Measurements from ENCODE around the gene TECTA.
"Not testable (repeated sequence)": the region's sequence is repeated elsewhere in the genome, so short reads cannot be mapped to it uniquely, and the experiment has no call there.

TECTA gene

DNA sequence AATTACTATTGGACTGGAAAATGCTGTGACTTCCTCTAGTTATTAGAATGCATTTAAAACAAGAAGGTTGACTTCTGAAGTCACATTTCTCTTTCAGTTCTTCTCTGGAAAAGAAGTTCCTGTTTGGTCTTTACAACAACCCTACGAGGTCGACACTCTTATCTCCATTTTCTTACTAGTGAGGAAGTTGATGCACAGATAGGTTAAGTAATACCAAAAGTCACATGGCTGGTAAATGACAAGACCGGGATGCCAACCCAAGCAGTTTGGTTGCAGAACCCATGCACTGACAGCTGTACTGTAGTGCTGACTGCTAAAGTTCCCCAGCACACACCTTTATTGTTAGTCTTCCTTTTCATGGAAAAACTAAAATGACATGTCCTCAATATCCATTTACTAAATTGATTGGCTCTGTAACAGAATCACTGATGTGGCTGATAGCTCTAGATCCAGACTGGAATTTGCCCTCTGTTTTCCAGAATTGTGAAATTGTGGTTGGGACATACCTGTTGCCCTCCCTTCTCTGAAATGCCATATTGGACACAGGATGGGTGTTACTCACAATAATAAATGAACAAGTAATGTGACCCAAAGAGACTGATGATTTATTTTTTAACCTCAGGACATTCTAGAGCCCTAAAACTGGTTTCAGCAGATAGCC is 9.4 kb upstream of the TECTA start:
- DNase-seq (ENCODE audit: low read depth in 2 of 2, low spot score in 1 of 2): no peak

DNA sequence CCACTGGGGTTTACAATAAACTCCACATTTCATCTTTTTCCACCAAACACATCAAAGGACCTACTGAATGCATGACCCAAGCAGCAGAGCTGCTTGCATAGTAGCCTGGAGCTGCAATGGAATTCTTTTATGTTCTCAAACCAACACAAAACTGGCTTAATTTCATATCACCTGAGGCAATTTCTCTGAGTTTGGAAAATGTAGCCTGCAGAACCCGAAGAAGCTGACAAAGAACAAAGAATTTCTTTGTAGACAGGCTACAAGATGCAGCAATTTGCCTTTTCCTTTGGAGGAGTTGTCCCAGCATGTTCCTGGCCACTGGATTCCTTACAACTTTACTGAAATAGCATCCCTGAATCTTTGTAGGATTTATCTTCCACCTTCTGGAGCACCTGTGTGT is 5.5 kb upstream of the TECTA start:
- DNase-seq (ENCODE audit: low read depth in 2 of 2, low spot score in 1 of 2): no peak

DNA sequence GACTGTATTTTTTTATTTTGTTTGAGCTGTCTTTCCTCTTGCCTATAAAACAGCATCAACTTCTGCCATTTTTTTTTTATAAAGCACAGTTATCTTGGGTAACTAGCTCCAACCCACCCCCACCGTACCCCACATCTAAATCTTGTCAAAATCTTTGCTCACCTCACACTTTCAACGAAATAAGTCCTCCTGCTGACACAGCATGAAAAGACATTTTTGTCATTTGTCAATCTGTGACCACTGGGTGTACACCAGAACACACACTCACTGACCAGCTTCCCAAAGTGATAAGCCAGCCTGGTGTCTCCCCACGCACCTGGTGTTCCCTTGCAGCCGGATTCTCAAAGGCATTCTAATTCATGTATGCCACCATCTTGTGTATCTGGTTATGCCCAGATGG is 1.7 kb upstream of the TECTA start:
- DNase-seq (ENCODE audit: low read depth in 2 of 2, low spot score in 1 of 2): no peak

DNA sequence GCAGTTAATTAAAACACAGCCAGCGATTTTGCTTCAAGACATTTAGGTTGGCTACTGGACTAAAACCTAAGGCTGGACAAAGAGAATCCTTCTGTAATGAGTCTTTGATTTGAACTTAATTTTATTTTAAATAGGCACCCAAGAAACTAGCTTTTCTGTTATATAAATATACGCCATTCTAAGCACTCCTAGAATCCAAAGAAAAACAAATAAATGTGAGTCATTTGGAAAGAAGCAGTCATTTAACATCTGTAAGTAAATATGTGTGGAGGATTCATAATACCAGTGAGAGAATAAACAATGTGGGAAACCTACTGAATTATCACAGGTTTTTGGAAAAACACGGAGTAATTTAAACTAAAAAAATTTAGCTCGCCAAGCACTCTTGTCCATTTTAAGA is 1.2 kb upstream of the TECTA start:
- no peak for DNase-seq (ENCODE audit: low read depth in 2 of 2, low spot score in 1 of 2)

DNA sequence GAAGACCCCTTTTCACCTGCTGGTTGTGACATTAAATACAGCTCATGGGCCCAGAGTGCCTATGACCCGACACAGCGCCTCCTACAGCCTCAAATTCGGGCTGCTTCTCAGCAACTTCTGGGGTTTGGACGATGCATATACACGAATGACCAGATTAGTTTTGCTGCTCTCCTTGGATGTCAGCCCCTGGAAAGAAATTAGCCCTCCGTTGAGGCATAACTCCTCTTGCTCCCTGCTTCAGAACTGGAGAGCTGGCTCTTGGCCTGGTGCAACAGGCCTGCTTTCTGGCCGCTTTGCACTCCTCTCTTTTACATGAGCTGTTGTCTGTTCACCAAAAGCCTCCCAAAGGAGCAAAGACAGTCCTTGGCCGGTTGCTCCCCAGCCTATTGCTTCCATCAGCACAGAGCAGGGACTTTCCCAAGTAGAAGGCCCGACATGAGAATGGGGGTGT is 3.3 kb downstream of the TECTA start:
- no peak for DNase-seq (ENCODE audit: low read depth in 2 of 2, low spot score in 1 of 2)

DNA sequence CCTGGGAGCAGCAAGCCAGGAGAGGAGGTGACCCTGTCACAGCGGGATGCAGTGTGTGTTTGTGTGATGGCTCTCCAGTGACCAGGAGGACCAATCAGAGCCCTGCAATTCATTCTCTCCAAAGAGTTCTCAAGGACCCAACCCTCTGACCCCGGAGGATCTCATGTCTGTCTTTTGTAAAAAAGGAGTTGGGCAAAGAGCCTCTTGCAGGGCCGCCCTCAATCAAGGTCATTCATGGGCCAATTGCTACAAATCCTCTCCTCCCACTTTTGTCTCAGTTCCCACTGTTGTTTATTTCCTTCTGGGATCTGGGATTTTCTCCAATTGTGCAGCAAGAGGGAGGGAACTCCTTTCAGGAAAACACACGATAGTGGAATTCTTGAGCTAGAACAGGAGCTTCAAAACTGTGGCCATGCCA is 4.0 kb downstream of the TECTA start:
- no peak for DNase-seq (ENCODE audit: low read depth in 2 of 2, low spot score in 1 of 2)

DNA sequence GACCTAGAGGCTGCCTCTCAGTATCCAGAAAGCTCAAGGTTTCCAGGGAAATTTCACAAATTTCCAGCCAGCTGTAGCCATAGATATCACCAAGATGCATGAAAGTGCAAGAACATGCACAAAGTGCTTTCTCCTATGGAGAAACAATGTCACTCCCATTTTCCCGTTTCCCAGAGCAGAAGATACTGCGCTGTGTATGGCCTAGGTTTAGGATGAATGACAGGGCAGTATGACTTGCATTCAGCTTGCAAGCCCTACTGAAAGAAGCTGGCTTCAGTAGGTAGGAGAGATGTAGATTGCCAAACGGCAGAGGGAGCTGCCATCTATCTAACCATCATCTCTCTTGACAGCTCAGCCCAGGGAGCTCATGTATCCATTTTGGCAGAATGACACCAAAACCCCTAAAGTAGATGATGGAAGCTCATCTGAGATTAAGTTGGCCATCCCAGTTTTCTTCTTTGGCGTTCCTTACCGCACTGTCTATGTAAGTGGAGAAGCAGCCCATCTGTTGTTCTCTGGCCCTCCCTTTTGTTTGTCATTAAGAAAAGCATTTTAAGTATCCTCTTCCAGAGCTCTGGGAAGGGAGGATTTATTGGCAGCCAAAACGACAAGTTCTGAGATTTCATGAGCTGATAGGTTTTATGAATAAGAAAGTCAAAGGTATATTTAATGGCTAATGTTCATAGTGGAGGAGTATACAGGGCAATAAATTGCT is 4.6 kb downstream of the TECTA start:
- DNase-seq (ENCODE audit: low read depth in 2 of 2, low spot score in 1 of 2): no peak

DNA sequence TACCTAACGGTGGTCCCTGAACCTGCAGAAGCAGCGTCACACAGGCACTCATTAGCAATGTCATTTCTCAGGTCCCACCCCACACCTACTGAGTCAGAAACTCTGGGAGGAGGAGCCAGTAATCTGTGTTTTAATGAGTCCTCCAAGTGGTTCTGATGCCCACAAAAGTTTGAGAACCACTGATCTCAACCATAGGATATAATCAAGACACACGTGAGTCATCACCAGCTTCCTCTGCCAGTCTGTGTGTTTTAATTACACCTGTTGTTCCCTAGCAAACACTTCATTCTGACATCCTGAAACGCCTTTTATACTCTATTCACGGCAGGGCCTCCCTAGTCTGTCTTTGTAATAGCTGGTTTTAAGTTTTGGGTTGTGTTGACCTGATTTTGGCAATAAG is 5.8 kb downstream of the TECTA start:
- no peak for DNase-seq (ENCODE audit: low read depth in 2 of 2, low spot score in 1 of 2)

DNA sequence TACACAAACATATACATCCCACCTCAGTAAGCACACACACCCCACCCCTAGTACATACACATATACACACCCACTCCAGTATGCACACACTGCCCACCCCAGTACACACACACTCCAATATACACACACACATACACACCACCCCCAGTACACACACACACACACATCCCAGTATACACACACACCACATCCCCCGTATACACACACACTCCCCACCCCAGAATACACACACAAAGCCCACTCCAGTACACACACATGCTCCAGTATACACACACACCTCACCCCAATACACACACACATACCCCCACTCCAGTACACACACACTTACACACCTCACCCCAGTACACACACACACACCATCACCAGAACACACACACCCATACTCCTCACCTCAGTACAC is 7.4 kb downstream of the TECTA start:
- DNase-seq (ENCODE audit: low read depth in 2 of 2, low spot score in 1 of 2): no peak

DNA sequence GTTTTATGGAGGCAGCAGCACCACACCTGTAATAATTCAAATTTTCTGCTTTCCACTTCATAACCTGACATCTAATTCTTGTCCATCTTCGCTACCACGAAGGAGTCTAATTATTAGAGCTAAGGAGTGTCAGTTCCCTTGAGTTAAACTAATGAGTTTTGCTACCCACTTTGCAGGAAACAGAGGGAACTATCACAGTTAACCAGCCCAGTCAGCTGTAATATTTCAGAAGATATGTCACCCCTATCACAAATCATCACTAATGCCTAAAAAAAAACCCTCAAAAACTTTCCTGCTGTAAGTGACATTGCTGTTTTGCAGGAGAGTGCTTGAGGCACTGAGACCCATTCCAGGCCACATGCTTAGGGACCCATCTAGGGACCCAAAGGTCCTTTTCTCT is 8.4 kb downstream of the TECTA start:
- no peak for DNase-seq (ENCODE audit: low read depth in 2 of 2, low spot score in 1 of 2)

DNA sequence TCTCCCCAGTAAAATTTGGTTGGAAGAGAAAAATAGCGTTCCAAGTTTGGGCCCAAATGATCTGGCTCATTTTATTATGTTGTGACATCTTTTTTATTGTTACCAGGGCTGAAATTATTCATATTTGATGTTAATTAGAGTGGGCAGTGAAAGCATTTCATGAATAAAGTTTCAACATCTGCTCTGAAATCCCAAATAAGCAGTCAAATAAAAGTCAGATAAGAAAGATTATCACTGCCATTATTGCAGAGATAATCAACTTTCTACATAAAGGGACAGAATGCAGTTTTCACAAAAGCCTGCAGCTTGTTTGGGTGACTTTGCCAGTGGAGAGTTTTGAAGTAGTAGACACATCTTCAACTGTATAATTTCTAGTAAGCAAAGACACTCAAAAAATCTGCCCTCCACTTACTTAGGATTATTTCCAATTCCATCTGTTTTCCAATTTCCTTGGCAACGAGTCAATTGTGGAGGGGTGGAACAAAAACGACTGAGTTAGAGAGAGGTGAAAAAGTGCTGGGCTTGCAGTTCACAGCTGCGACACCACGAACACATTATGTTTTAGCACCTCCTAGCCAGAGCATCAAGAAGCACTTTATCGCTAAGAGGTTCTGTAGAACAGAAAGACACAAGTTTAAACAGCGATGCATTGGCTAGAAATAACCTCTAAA is 9.0 kb downstream of the TECTA start:
- DNase-seq (ENCODE audit: low read depth in 2 of 2, low spot score in 1 of 2): no peak

DNA sequence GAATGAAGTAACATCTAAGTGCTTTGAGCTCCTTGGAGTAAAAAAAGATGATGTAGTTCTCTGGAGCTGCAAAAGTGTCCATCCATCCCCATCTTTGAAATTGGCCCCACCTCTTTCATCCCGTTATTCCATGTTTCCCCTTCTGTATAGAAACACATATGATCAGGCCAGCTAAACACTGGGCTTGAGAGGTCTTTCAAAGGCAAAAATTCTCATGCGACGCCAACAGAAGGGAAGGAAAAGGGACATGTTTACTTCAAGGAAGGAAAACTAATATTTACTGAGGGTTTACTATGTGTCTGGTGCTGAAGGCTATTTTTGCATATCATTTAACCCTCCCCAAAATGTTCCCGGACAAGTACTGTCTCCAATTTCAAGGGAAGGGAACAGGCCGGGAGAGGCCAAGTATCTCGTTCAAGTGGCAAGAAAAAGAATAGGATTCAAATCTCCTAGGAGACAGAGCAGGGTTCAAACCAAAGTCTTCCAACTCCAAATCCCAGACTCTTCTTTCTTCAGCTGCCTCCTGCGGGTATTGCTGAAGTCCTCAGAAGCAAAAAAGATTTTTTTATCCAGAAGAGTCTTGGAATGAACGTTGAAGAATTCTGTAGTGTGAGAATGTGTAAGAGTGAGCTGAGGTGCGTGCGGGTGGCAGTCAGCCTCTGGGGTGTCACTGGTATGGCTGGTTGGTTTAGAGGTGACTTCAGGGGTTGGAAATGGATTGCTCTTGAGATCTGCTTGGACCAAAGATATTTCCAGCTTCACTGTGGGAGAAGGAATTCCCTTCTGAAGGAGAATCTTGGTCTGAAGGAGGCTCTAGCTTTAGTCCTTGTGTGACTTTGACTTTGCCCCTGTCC is 10.1 kb downstream of the TECTA start:
- no peak for DNase-seq (ENCODE audit: low read depth in 2 of 2, low spot score in 1 of 2)

DNA sequence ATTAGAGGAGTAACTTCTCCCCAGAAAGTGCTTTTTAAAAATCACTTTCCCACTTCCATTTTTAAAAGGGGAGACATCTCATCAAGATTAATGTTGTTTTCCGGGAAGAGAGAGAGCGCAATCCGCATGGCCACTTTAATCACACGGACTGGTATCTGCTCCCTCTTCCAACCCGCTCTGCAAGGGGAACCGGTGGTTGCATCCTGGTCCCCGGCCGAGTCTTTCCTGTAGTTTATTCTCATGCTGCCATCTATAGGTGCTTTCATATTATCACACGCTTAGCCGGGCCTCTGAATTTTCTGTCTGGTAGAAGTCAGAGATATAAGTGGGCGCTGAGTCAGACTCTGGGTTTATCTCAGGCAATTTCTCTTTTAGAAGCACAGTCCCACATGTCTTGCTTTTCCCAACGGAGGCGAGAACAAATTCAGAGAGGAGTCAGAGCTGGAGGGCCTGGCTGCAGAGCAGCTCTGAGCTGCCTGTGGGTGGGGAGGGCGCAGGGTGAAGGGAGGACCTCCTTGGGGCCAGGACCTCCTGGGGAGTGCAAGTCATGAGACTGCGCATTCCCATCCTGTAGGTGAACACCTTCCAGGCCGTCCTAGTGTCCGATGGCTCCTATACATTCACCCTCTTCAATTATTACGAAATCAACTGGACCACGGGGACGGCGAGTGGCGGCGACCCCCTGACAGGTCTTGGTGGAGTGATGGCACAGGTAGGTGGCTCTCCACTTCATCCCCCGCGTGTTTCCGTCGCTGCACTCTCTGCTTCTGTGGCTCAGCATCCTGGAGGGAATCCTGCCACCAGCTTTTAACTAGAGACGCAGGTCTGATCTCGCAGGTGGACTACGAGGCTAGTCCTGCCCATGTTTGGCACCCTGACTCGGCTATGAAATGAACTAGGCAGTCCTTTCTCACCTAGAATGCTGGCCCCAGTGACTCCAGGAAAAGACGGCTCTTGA is 11.7 kb downstream of the TECTA start:
- DNase-seq (ENCODE audit: low read depth in 2 of 2, low spot score in 1 of 2): no peak

DNA sequence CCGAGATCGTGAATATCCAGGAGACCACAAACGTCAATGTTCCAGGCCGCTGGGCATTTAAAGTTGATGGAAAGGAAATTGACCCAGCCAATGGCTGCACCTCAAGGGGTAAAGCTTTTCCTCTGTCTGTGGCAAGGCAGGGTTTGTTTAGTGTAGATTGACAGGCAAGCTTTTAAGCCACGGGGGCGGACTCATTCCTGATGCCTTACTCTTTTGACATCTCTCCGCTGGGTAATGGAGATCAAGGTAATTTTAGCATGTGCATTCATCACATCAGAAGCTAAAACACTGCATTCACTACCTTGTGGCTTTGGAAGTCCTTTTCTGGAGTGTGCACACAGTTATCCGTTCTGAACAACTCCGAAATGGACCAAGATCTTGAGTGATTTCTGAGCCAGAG is 12.6 kb downstream of the TECTA start:
- no peak for DNase-seq (ENCODE audit: low read depth in 2 of 2, low spot score in 1 of 2)

DNA sequence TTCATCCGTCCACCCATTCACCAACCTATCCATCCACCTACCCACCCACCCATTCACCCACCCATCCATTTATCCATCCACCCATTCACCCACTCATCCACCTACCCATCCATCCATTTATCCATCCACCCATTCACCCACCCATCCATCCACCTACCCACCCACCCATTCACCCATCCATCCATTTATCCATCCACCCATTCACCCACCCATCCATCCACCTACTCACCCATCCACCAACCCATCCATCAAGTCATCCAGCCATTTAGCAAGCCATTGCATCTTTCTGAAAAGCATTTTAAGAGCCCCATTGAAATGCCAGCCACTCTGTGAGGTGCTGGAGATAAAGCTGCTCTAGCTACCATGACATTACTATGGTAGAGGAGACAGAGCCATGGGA is 14.0 kb downstream of the TECTA start:
- not testable (repeated sequence) for DNase-seq (ENCODE audit: low read depth in 2 of 2, low spot score in 1 of 2)

DNA sequence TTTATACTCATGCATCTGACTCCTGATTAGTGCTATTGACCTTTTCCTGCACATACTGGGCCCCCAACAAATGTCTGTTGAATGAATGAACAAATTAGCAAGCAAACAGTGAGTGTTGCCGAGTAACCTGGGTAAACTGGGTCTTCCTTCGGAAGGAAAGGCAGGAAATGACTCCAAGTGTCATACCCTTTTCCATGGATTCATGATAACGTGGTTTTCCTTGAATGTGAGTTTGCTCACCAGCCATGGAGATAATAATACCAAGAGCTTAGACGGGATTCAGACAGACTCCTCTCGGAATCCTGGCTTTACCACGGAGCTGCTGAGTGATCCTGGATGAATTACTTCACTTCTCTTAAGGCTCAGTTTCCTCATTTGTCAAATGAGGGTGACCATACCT is 16.7 kb downstream of the TECTA start:
- DNase-seq (ENCODE audit: low read depth in 2 of 2, low spot score in 1 of 2): no peak

DNA sequence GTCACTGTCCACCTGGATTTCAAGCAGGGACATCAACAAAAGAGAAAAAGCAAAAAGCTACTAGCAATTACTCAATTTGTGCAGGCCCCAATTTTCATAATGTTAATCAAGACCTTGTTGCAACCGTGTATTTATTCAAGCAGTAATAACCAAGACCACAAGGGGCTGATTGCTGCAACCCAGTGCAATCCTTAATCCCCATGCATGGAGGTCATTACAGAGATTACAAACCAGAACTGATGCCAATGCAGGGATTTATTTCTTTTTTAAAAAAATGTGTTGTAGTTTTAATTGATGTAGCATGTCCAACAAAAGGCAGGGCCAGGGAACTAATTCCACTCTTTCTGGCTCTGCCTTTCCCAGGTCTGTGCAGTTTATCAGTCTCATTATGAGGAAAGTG is 18.4 kb downstream of the TECTA start:
- no peak for DNase-seq (ENCODE audit: low read depth in 2 of 2, low spot score in 1 of 2)

DNA sequence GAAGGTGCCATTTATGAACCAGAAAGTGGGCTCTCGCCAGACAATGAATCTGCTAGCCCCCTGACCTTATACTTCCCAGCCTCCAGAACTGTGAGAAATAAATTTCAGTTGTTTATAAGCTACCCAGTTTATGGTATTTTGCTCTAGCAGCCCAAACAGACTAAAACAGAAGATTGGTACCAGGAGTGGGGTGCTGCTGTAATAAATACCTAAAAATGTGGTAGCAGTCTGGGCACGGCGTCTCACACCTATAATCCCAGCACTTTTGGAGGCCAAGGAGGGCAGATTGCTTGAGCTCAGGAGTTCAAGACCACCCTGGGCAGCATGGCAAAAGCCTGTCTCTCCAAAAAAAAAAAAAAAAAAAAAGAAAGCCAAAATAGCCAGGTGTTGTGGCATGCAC is 21.3 kb downstream of the TECTA start:
- DNase-seq (ENCODE audit: low read depth in 2 of 2, low spot score in 1 of 2): no peak

DNA sequence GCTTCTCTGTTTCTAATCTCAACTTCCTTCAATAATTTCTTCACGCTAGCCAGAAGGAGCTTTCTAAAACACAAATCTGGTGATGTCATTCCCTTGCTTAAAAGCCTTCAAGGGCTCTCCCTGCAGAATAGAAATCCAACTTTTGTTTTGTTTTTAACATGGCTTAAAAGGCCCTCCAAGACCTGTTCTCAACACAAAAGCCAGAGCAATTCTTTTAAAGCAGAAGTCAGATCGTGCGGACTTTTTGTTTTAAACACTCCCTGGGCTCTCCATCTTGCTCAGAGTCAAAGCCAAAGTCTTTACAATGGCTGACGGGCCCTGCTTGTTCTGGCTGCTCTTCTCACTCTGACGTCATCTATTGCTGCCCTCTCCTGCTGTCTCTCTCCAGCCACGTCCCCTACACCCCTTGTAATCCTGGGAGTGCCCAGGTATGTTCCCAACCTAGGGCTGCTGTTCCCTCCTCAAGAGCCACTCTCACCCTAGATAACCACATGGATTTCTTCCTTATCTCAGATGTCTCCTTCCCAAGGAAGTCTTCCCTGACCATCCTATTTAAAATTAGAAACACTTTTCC is 22.5 kb downstream of the TECTA start:
- DNase-seq (ENCODE audit: low read depth in 2 of 2, low spot score in 1 of 2): no peak

DNA sequence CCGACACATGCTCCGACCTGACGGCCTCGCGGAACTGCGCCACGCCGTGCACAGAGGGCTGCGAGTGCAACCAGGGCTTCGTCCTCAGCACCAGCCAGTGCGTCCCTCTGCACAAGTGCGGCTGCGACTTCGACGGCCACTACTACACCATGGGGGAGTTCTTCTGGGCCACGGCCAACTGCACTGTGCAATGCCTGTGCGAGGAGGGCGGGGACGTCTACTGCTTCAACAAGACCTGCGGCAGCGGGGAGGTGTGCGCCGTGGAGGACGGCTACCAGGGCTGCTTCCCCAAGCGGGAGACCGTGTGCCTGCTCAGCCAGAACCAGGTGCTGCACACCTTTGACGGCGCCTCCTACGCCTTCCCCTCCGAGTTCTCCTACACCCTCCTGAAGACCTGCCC is 26.8 kb downstream of the TECTA start:
- DNase-seq (ENCODE audit: low read depth in 2 of 2, low spot score in 1 of 2): no peak

Data from stimulated activated CD8-positive, alpha-beta memory T cell treated with anti-CD3 and anti-CD28 coated beads, Interleukin-4, amount 100 ng/mL, for 1 hour (primary cell).